ENCODE data around the gene NDUFA3. TPM values are rescaled to one million over a fixed set of nuclear protein-coding genes. Genes with fewer than 3 reads are reported as not detected.
A peak's percentile ranks its signal among the peaks of the same experiment; 100 is the strongest.
"Not testable (repeated sequence)": the region's sequence is repeated elsewhere in the genome, so short reads cannot be mapped to it uniquely, and the experiment has no call there.

The NDUFA3 gene
- 51.3 and 53.7 TPM in 2 replicates for total RNA-seq
- polyA plus RNA-seq (2012), result 285 TPM

- DNase-seq (ENCODE audit: low read depth), result peak; percentile 99
These were observed at the start of gene NDUFA3 for GRCh38 chr19:54102421-54103169. TSS of gene NDUFA3 (plus strand) at chr19:54102855. CDS start at chr19:54102879, 24 bp downstream.

GRCh38 chr19:54062643-54063042, 40.0 kb upstream of the NDUFA3 start:
- no peak for DNase-seq (ENCODE audit: low read depth)

GRCh38 chr19:54063350-54064116, 39.1 kb upstream of the NDUFA3 start, which contains the start of gene VSTM1:
TSS of gene VSTM1 (minus strand) at chr19:54063897. CDS start at chr19:54063777, 120 bp downstream.
- no peak for DNase-seq (ENCODE audit: low read depth)

- no peak for DNase-seq (ENCODE audit: low read depth)
These were observed 33.2 kb upstream of the NDUFA3 start for GRCh38 chr19:54069470-54069869.

DNA sequence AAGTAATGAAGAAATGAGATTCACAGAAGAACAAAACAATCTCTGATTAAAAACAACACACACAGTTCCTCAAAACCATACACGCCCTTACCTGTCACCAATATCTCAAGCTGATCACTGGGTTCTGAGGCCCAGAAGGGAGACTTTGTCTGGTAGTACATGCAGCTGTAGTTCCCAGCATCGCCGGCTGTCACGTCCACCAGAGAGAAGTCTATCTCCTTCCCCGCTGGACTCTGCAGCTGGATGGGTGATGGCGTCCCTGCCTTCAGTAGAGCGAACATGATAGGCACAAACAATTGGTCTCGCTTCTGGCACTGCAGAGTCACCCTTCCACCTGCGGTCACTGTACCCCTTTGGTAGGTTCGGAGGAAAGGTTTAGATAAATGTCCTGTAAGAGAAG, 28.8 kb upstream of the NDUFA3 start:
- no peak for DNase-seq (ENCODE audit: low read depth)

GRCh38 chr19:54074851-54075250, 27.8 kb upstream of the NDUFA3 start:
- DNase-seq (ENCODE audit: low read depth), result no peak

DNA sequence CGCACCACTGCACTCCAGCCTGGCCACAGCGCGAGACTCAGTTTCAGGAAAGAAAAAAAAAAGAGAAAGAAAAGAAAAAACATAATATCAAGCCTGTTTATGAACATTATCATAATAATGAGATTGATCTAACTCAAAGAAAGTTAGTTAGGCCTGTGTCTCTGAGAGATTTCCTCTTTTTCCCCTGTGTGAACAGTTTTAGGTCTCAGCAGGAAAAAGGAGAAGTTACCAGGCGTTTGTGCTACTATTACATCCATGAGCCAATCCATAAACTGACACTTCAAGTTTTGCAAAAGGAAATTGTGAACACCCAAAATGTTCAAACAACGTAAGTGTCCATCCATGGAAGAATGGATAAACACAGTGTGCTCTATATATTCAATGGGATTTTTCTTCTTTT, 25.3 kb upstream of the NDUFA3 start:
- DNase-seq (ENCODE audit: low read depth), result no peak

DNA sequence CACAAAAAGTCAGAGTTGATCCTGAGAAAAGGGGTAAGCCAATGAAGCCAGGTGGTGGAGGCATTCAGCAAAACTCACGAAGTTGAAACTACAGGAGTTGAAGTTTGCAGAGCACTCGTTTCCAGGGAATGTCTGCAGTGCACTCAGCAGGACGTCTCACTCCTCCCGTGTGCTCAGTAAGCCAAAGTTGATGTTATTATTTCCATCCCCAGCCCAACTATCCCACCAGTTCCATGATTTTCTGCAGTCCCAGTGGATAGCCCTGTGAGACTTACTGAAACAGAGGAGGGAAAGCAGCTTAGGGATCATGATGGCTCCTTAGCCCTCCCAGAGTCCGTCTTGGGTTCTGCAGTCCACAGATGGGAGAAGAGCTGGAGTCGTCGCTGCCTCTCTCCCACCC, 21.6 kb upstream of the NDUFA3 start, which contains the start of gene TARM1:
TARM1 (minus strand) TSS at position 334 of the 400 bp plus-strand sequence; CDS start at position 309, 25 bp downstream.
- DNase-seq (ENCODE audit: low read depth), result no peak

GRCh38 chr19:54084410-54084809, 18.2 kb upstream of the NDUFA3 start:
- no peak for DNase-seq (ENCODE audit: low read depth)

GRCh38 chr19:54094426-54095000, 8.1 kb upstream of the NDUFA3 start:
- DNase-seq (ENCODE audit: low read depth), result no peak

DNA sequence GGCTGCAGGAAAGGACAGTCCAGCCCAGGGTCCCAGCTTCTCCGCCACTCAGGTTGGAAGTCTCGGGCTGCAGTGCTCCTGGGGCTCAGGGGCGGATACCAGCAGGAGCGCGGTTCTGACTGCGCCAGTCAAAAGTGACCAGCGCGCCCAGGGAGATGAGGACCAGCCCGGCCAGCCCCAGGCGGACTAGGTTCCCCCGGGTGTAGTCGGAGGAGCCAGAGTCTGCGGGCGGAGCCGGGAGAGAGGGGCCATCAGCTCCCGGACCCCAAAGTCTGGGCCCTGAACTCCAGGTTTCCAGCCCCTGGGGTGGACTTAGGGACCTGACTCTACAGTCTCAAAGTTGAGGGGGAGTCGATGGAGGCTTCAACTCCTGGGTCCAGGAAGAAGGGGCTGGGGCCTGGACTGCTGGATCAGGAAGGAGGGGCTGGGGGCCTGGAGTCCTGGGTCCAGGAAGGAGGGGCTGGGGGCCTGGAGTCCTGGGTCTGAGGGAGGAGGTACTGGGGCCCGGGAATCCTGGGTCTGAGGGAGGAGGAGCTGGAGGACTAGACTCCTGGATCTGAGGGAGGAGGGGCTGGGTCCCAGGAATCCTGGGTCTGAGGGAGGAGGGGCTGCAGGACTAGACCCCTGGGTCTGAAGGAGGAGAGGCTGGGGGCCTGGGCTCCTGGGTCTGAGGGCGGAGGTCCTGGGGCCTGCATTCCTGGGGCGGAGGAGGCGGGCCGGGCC, 7.4 kb upstream of the NDUFA3 start:
- DNase-seq (ENCODE audit: low read depth), result no peak

DNA sequence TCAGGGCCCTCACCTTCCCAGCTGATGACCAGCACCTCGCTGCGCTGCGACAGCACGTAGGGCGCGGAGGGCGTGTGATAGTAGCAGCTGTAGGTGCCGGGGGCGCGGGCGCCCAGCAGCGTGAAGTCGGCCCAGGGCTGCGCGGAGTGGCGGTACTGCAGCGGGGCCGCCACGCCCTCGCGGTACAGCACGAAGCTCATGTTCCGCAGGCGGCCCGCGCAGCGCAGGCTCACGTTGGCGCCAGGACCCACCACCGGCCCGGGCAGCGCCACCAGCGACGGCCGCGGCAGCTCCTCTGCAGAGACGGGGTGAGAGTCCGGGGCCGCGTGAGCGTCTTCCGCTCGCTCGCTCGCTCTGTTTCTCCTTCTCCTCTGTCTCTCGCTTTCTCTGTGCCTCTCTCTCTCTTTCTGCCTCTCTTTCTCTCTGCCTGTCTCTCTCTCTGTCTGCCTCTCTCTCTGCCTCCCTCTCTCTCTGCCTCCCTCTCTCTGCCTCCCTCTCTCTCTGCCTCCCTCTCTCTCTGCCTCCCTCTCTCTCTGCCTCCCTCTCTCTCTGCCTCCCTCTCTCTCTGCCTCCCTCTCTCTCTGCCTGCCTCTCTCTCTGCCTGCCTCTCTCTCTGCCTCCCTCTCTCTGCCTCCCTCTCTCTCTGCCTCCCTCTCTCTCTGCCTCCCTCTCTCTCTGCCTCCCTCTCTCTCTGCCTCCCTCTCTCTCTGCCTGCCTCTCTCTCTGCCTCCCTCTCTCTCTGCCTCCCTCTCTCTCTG, 6.6 kb upstream of the NDUFA3 start:
- peak; percentile 43 for DNase-seq (ENCODE audit: low read depth)

DNA sequence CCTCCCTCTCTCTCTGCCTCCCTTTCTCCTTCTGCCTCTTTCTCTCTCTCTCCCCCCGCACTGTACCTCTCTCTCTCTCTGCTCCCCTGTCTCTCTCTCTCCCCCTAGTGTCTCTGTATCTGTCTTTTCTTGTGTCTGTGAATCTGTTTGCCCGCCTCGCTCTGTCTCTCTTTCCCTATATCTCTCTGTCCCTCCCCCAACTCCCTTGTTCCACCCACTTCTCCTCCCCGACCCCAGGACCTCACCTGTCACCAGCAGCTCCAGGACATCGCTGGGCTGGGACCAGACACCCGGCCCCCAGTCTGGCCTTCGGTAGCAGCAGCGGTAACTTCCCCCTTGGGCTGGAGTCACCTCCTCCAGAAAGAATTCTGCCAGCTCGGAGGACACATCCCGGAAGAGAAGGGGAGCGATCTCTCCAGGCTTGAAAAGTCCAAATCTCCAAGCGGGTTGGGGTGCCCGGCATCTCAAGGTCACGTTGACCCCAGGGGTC, 6.0 kb upstream of the NDUFA3 start:
- peak; percentile 35 for DNase-seq (ENCODE audit: low read depth)

DNA sequence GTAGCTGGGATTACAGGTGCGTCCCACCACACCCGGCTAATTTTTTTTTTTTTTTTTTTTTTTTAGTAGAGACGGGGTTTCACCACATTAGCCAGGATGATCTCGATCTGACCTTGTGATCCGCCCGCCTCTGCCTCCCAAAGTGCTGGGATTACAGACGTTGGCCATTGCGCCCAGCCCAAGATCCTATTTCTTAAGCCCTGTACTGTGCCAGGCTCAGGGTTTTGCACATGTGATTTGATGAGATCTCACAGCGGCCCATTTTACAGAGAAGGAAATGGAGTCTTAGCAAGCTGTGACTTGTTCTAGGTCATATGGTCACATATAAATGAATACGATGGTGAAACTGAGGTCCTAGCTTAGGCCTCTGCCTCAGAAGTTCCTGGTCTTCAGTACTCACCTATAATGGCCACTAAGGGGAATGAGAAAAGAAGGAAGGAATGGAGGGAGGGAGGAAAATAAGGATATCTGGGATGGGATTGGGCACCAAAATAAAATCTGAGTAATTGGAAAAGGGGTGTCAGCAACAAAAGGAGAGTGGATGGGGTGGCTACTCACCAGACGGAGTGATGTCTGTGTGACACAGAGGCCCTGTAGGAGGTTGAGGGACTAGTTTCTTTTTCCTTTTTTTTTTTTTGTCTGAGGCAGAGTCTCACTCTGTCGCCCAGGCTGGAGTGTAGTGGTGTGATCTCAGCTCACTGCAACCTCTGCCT, 3.3 kb upstream of the NDUFA3 start:
- DNase-seq (ENCODE audit: low read depth), result no peak

DNA sequence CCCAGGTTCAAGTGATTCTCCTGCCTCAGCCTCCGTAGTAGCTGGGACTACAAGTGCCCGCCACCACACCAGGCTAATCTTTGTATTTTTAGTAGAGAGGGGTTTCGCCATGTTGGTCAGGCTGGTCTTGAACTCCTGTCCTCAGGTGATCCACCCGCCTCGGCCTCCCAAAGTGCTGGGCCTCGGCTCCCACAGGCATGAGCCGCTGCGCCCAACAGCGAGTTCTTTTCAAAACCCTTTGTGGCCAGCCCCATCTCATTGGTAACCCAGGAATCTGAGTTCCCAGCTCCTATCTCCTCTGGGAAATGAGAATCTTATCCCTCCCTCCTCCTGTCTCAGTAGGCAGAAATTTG, 2.8 kb upstream of the NDUFA3 start:
- not testable (repeated sequence) for DNase-seq (ENCODE audit: low read depth)

DNA sequence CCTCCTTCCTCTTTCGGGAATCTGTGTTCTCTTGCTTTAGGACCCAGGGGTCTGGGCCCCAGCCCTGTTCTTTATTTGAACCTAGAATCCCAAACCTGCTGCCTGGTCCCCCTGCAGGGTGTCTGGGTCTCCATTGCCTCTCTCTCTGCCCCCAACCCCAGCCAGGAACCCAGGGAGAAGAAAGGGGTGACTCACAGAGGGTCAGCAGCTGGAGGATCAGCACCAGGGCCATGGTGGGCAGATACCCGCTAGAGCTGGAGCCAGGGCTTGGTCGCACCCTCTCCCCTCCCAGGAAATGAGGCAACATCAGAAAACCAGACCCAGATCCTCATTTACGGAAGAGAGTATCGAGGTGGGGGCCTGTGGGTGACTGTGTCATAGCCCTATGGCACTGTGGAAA, 2.1 kb upstream of the NDUFA3 start, which contains the start of gene OSCAR:
OSCAR (minus strand) TSS at position 243 of the 400 bp plus-strand sequence; CDS start at position 232, 11 bp downstream.
- no peak for DNase-seq (ENCODE audit: low read depth)

- DNase-seq (ENCODE audit: low read depth), result no peak
These were observed 2.5 kb downstream of the NDUFA3 start for GRCh38 chr19:54104998-54105715.

GRCh38 chr19:54105796-54106195, 3.1 kb downstream of the NDUFA3 start:
- no peak for DNase-seq (ENCODE audit: low read depth)

DNA sequence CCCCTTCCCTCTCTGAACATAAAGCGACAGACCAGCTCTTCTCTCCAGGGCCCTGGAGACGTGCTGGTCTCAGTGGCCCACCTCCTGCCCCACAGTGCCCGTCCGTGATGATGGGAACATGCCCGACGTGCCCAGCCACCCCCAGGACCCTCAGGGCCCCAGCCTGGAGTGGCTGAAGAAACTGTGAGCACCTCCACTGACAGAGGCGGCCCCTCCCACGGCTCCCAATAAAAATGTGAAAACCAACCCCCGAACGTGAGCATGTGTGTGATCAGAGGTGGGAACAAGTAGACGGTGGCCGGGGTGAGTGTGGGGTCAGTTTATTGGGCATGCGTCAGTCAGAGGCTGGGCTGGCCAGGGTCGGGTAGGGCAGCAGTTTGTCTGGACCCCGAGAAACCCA, 4.1 kb downstream of the NDUFA3 start:
- DNase-seq (ENCODE audit: low read depth), result no peak

All from myocyte (in vitro differentiated cells).